CD14-positive monocyte (primary cell): ENCODE measurements around the gene OGDHL. TPM values are rescaled to one million over a fixed set of nuclear protein-coding genes. Genes with fewer than 3 reads are reported as not detected.

ENCODE experiments used
- DNase-seq, 3 donors: peaks; one replicate each; pipeline ENCODE4 v3.0.0-alpha.2; 2011 to 2022
- H2AFZ ChIP-seq: 2 replicates; pipeline ENCODE4 v1.6.0; 2012; ENCODE audit warnings: mild to moderate bottlenecking, low read depth, low read length, inconsistent platforms; ENCODE audit not compliant: insufficient read depth, poor library complexity, severe bottlenecking
- H3K27ac ChIP-seq, 2 donors: 1 replicate in 1 of 2; 2 replicates in 1 of 2; pipeline ENCODE4 v1.5.1; 2012 to 2013; ENCODE audit warnings: low read length in 2 of 2, control low read depth in 1 of 2, inconsistent platforms in 1 of 2, low read depth in 1 of 2, mild to moderate bottlenecking in 1 of 2
- H3K27me3 ChIP-seq, 2 donors: one replicate each; pipeline versions ENCODE4 v1.6.0 to v1.6.1; 2011 to 2013; ENCODE audit warnings: low read length in 2 of 2; ENCODE audit not compliant: control insufficient read depth in 2 of 2, insufficient read depth in 2 of 2
- H3K36me3 ChIP-seq, 2 donors: replicated peaks in 1 of 2; 1 replicate in 1 of 2; 2 replicates in 1 of 2; pipeline versions ENCODE4 v1.5.1 to v1.6.1; 2012 to 2013; ENCODE audit warnings: low read length in 2 of 2, control low read depth in 1 of 2, inconsistent platforms in 1 of 2, mild to moderate bottlenecking in 1 of 2; ENCODE audit not compliant: insufficient read depth in 2 of 2, control insufficient read depth in 1 of 2
- H3K4me1 ChIP-seq, 2 donors: 1 replicate in 1 of 2; 2 replicates in 1 of 2; pipeline versions ENCODE4 v1.5.1 to v1.6.1; 2012 to 2013; ENCODE audit warnings: low read length in 2 of 2, control low read depth in 1 of 2, inconsistent platforms in 1 of 2, mild to moderate bottlenecking in 1 of 2, moderate library complexity in 1 of 2; ENCODE audit not compliant: insufficient read depth in 2 of 2, control insufficient read depth in 1 of 2
- H3K4me2 ChIP-seq: replicated peaks from 2 replicates; pipeline ENCODE3; 2012; ENCODE audit warnings: low read length, moderate library complexity, mild to moderate bottlenecking; ENCODE audit not compliant: poor library complexity, severe bottlenecking; ENCODE audit errors: extremely low read depth
- H3K4me3 ChIP-seq, 3 experiments: fragments of 200-600 bp in 1 of 3; sonication (generic) in 1 of 3; replicated peaks in 1 of 3; 1 replicate in 2 of 3; 2 replicates in 1 of 3; pipeline ENCODE4 v1.5.1; 2011 to 2013; ENCODE audit warnings: low read length in 3 of 3, mild to moderate bottlenecking in 3 of 3, control low read depth in 2 of 3, low read depth in 2 of 3, inconsistent platforms in 1 of 3, moderate library complexity in 1 of 3
- H3K79me2 ChIP-seq: 2 replicates; pipeline ENCODE4 v1.6.0; 2012; ENCODE audit warnings: mild to moderate bottlenecking, control low read depth, inconsistent platforms, low read length, moderate library complexity; ENCODE audit not compliant: insufficient read depth
- H3K9ac ChIP-seq: 2 replicates; pipeline ENCODE4 v1.6.0; 2017; ENCODE audit warnings: low read length, mild to moderate bottlenecking; ENCODE audit not compliant: insufficient read depth, poor library complexity, severe bottlenecking
- H3K9me3 ChIP-seq, 2 donors: replicated peaks in 1 of 2; 1 replicate in 1 of 2; 2 replicates in 1 of 2; pipeline versions ENCODE4 v1.5.1 to v1.6.1; 2012 to 2013; ENCODE audit warnings: low read length in 2 of 2, control low read depth in 1 of 2; ENCODE audit not compliant: control insufficient read depth in 1 of 2, insufficient read depth in 1 of 2
- H4K20me1 ChIP-seq: 2 replicates; pipeline ENCODE4 v1.6.0; 2012; ENCODE audit warnings: mild to moderate bottlenecking, low read length, control low read depth, moderate library complexity; ENCODE audit not compliant: insufficient read depth
- H3K27ac Mint-ChIP-seq, 7 donors: one replicate each; pipeline ENCODE4 v1.8.0; 2020; ENCODE audit warnings: mild to moderate bottlenecking in 7 of 7, mixed read lengths in 7 of 7, moderate library complexity in 6 of 7, inconsistent platforms in 2 of 7
- H3K27me3 Mint-ChIP-seq, 3 donors: one replicate each; pipeline ENCODE4 v1.8.0; 2021 to 2022; ENCODE audit warnings: low read depth in 3 of 3, mild to moderate bottlenecking in 3 of 3, mixed read lengths in 3 of 3, moderate library complexity in 3 of 3, inconsistent platforms in 1 of 3
- H3K36me3 Mint-ChIP-seq, 2 donors: one replicate each; pipeline ENCODE4 v1.8.0; 2020; ENCODE audit warnings: mixed read lengths in 2 of 2, inconsistent platforms in 1 of 2, mild to moderate bottlenecking in 1 of 2
- H3K4me1 Mint-ChIP-seq: one replicate; pipeline ENCODE4 v1.8.0; 2020; ENCODE audit warnings: mild to moderate bottlenecking, mixed read lengths
- H3K4me3 Mint-ChIP-seq, 2 donors: one replicate each; pipeline ENCODE4 v1.8.0; 2020; ENCODE audit warnings: mild to moderate bottlenecking in 2 of 2, mixed read lengths in 2 of 2, moderate library complexity in 1 of 2
- H3K9me3 Mint-ChIP-seq, 7 donors: one replicate each; pipeline ENCODE4 v1.8.0; 2020 to 2022; ENCODE audit warnings: mixed read lengths in 7 of 7, mild to moderate bottlenecking in 6 of 7, moderate library complexity in 6 of 7, inconsistent platforms in 2 of 7
- CTCF ChIP-seq: fragments of 200-600 bp; IDR thresholded peaks from one replicate; pipeline ENCODE4 v1.8.0; 2022; ENCODE audit warnings: antibody characterized with exemption, mild to moderate bottlenecking
- WGBS: methylation state at CpG from one replicate; pipeline ENCODE4 v1.1.5; 2013; ENCODE audit warnings: missing lambda C conversion rate; ENCODE audit not compliant: insufficient coverage; 5-methylcytosine and 5-hydroxymethylcytosine counted together
- intact Hi-C, 2 donors: fragments of 100-400 bp; cut with micrococcal nuclease; formaldehyde crosslinking; loops; one replicate each; pipeline versions ENCODE4 v1.15.0 to v1.15.1; 2023
- polyA plus RNA-seq, 3 donors: library from polyadenylated mRNA; depleted of rRNA in 1 of 3; unstranded in 2 of 3; stranded (reverse) in 1 of 3; fragments of 300-500 nt in 2 of 3; fragments of >200 nt in 1 of 3; fragmentation: Illumina TruSeq in 2 of 3; gene quantifications; 1 replicate in 2 of 3; 2 replicates in 1 of 3; pipeline ENCODE4 v1.2.3, GENCODE V29; 2012 to 2021

OGDHL gene
- polyA plus RNA-seq, 3 donors: not detected

DNA sequence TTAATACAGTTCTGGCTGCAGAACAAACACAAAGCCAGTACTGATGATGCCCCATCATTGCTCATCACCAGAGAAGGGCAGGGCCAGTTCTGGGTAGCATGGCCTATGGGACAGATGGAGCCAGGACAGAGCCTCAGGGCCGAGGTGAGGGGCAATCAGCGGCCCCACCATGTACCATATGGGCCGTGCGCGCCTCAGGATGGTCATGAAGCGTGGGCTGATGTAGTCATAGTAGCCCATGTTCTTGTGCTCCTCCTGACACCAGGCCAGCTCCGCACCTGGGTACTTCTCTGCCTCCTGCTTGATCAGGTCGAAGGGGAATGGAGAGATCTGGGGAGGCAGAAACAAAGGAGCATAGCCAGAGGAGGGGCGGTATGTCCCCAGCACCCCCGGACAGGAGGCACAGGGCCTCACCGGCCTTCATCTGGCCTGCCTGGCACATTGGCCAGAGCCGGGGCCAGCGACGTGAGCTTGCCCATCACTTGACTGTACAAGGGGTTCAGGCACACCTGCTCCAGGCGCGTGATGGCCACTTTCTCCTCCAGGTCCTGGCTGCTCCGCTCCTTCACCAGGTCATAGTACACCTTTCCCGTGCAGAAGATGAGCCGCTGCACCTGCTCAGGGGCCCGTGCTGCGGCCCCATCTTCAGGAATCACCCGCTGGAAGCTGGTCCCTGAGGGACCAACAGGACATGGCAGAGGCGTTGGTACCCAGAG lies 26.1 kb downstream of the OGDHL start:
- H2AFZ ChIP-seq: no peak overlapping the region
- no peaks in the 10 kb centered on the region for H3K27me3 ChIP-seq
- H3K4me3 ChIP-seq: no peak overlapping the region
- peaks cover 0 to 3% of the 10 kb centered on the region in 2 donors for H3K4me1 ChIP-seq
- Mint-ChIP-seq H3K36me3 (no peaks in the 10 kb centered on the region), H3K27me3 (peaks cover 0 to 4% (median 4%) of the 10 kb centered on the region in 3 donors), H3K4me3 (no peak overlapping the region), H3K9me3 (peaks cover 0 to 7% (median 0%) of the 10 kb centered on the region in 7 donors), H3K4me1 (peaks cover 10% of the 10 kb centered on the region), H3K27ac (peak overlapping the region in 1 of 7 donors; percentile 64)
- H3K9ac ChIP-seq: no peak overlapping the region
- 93% methylated on average over 22 of the region's 23 CpGs for WGBS
- no peak for DNase-seq
- intact Hi-C loops: no loop called here
- H3K27ac ChIP-seq: no peak overlapping the region
- no peaks in the 10 kb centered on the region for H3K36me3 ChIP-seq
- no peaks in the 10 kb centered on the region for H3K9me3 ChIP-seq
- H3K79me2 ChIP-seq: no peaks in the 10 kb centered on the region
- no peak overlapping the region for H3K4me2 ChIP-seq
- TF ChIP-seq CTCF: no peak
- no peaks in the 10 kb centered on the region for H4K20me1 ChIP-seq

- Histone ChIP-seq H3K4me1 (peaks cover 0 to 3% of the 10 kb centered on the region in 2 donors), H3K79me2 (no peaks in the 10 kb centered on the region), H3K4me2 (no peak overlapping the region), H3K9me3 (no peaks in the 10 kb centered on the region), H4K20me1 (no peaks in the 10 kb centered on the region), H2AFZ (no peak overlapping the region), H3K4me3 (no peak overlapping the region), H3K27ac (no peak overlapping the region), H3K9ac (no peak overlapping the region), H3K36me3 (no peaks in the 10 kb centered on the region), H3K27me3 (no peaks in the 10 kb centered on the region)
- 70% methylated on average over 10 of the region's 11 CpGs for WGBS
- Mint-ChIP-seq H3K36me3 (no peaks in the 10 kb centered on the region), H3K27ac (no peak overlapping the region), H3K27me3 (peaks cover 0 to 4% (median 4%) of the 10 kb centered on the region in 3 donors), H3K9me3 (peaks cover 0 to 7% (median 0%) of the 10 kb centered on the region in 7 donors), H3K4me1 (peaks cover 10% of the 10 kb centered on the region), H3K4me3 (no peak overlapping the region)
- no peak for DNase-seq
- intact Hi-C loops: no loop called here
- no peak for TF ChIP-seq CTCF
Observed at GRCh38 chr10:49735161-49735560, 27.0 kb downstream of the OGDHL start.
